OCI-LY1 (cell line): ENCODE results near the gene XPR1.

Source experiments
- EZH2 ChIP-seq: fragments of 200-600 bp; sonication (generic), shearing (Covaris generic); IDR thresholded peaks from 2 replicates; pipeline ENCODE4 v1.8.0; 2017; ENCODE audit warnings: borderline replicate concordance, mixed run types, mild to moderate bottlenecking, antibody characterized with exemption, low read length, moderate library complexity, mixed read lengths
- TF ChIP-seq, protein P1 (sequence below): fragments of 200-600 bp; sonication (generic), shearing (Covaris generic); IDR thresholded peaks from 2 replicates; pipeline ENCODE4 v1.5.1; 2017; ENCODE audit warnings: mild to moderate bottlenecking, antibody characterized with exemption, low read length, moderate library complexity, mixed read lengths

DNA sequence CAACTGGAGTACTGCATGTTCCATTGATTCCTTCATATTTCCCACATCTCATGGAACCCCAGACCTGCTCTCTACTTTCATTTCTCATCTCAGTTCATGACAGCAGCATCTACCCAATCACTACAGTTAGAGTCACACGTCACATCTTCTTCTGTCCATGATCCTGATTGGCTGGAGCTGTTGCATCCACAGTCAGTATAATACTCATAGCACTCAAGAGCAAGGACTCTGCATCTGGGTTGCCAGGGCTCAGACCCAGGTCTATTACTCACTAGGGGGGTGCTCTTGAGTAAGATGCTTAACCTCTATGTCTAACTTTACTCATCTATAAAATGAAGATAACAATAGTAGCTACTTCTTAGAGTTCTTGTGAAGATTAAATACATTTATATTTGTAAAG, 4.4 kb upstream of the XPR1 start:
- TF ChIP-seq, protein P1, sequence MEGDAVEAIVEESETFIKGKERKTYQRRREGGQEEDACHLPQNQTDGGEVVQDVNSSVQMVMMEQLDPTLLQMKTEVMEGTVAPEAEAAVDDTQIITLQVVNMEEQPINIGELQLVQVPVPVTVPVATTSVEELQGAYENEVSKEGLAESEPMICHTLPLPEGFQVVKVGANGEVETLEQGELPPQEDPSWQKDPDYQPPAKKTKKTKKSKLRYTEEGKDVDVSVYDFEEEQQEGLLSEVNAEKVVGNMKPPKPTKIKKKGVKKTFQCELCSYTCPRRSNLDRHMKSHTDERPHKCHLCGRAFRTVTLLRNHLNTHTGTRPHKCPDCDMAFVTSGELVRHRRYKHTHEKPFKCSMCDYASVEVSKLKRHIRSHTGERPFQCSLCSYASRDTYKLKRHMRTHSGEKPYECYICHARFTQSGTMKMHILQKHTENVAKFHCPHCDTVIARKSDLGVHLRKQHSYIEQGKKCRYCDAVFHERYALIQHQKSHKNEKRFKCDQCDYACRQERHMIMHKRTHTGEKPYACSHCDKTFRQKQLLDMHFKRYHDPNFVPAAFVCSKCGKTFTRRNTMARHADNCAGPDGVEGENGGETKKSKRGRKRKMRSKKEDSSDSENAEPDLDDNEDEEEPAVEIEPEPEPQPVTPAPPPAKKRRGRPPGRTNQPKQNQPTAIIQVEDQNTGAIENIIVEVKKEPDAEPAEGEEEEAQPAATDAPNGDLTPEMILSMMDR: no peak
- no peak for TF ChIP-seq EZH2
